NCI-H2171 (cell line): Measurements from ENCODE around the gene PDE6H.

ENCODE experiments used
- DNase-seq: peaks from one replicate; lab custom pipeline; 2025; lab: John Stamatoyannopoulos, UW

The PDE6H gene

GRCh38 chr12:15004421-15004820 is 31.6 kb downstream of the PDE6H start:
- DNase-seq: no peak

- no peak for DNase-seq
Observed at GRCh38 chr12:15005064-15005463, 32.2 kb downstream of the PDE6H start.

GRCh38 chr12:15007551-15007950 is 34.7 kb downstream of the PDE6H start:
- no peak for DNase-seq

- DNase-seq: no peak
Observed at GRCh38 chr12:15011162-15011561, 38.3 kb downstream of the PDE6H start.

GRCh38 chr12:15013634-15014179 is 40.9 kb downstream of the PDE6H start:
- DNase-seq: no peak

- DNase-seq: no peak
Observed at GRCh38 chr12:15014708-15015107, 41.9 kb downstream of the PDE6H start.

GRCh38 chr12:15015121-15015520 is 42.3 kb downstream of the PDE6H start:
- DNase-seq: no peak

- DNase-seq: no peak
Observed at GRCh38 chr12:15020156-15020555, 47.3 kb downstream of the PDE6H start.
